Spinal cord (tissue), 10 donors: ENCODE data around the gene KRTAP5-11. TPM values are rescaled to one million over a fixed set of nuclear protein-coding genes. Genes with fewer than 3 reads are reported as not detected.
A peak's percentile ranks its signal among the peaks of the same experiment; 100 is the strongest.
"Not testable (repeated sequence)": the region's sequence is repeated elsewhere in the genome, so short reads cannot be mapped to it uniquely, and the experiment has no call there.

Experiments used
- DNase-seq, 6 donors: peaks; one replicate each; pipeline versions ENCODE4 v3.0.0 to v3.0.0-alpha.2; 2013 to 2015; ENCODE audit warnings: low spot score in 6 of 6, low read depth in 4 of 6
- H3K27ac ChIP-seq: one replicate; pipeline ENCODE4 v1.5.1; 2013; ENCODE audit warnings: low read depth, low read length, control low read depth
- H3K27me3 ChIP-seq: one replicate; pipeline ENCODE4 v1.6.1; 2013; ENCODE audit warnings: low read length; ENCODE audit not compliant: control insufficient read depth, insufficient read depth
- H3K36me3 ChIP-seq: one replicate; pipeline ENCODE4 v1.6.1; 2013; ENCODE audit warnings: low read length; ENCODE audit not compliant: control insufficient read depth, insufficient read depth
- H3K4me1 ChIP-seq: one replicate; pipeline ENCODE4 v1.6.1; 2013; ENCODE audit warnings: low read length; ENCODE audit not compliant: control insufficient read depth, insufficient read depth
- H3K4me3 ChIP-seq: one replicate; pipeline ENCODE4 v1.5.1; 2013; ENCODE audit warnings: low read depth, low read length, control low read depth
- H3K9me3 ChIP-seq: one replicate; pipeline ENCODE4 v1.6.1; 2013; ENCODE audit warnings: low read length; ENCODE audit not compliant: control insufficient read depth, insufficient read depth
- WGBS: methylation state at CpG from one replicate; pipeline ENCODE4 v1.1.5; 2013; ENCODE audit warnings: missing lambda C conversion rate; ENCODE audit not compliant: insufficient coverage; 5-methylcytosine and 5-hydroxymethylcytosine counted together
- polyA plus RNA-seq, 2 donors: library from polyadenylated mRNA; unstranded; fragments of 120-200 nt; gene quantifications; one replicate each; pipeline ENCODE4 v1.2.1, GENCODE V29; 2013; ENCODE audit not compliant: insufficient read length in 2 of 2
- total RNA-seq, 2 donors: library from RNA; depleted of rRNA in 1 of 2; stranded (reverse); fragments of 120-200 nt in 1 of 2; fragments of >200 nt in 1 of 2; gene quantifications; one replicate each; pipeline versions ENCODE4 v1.2.3 to v1.2.4, GENCODE V29; 2013 to 2014
- donor health status: healthy.

KRTAP5-11 gene
- total and polyA plus RNA-seq, 4 donors = 0.43 to 1.0 TPM; not detected in 2

- WGBS = 100% methylated on average over 2 of the region's 5 CpGs
- not testable (repeated sequence) for H3K9me3 ChIP-seq
Measured at GRCh38 chr11:71585673-71586072, 3.0 kb upstream of the KRTAP5-11 start.

GRCh38 chr11:71582969-71583368, 294 bp upstream of the KRTAP5-11 start:
- H3K27me3 ChIP-seq, H3K4me1 ChIP-seq, H3K9me3 ChIP-seq, H3K36me3 ChIP-seq, DNase-seq, H3K27ac ChIP-seq, H3K4me3 ChIP-seq: not testable (repeated sequence)
- 100% methylated on average over 1 of the region's 2 CpGs for WGBS

More at GRCh38 chr11:71585673-71586072, 3.0 kb upstream of the KRTAP5-11 start:
- H3K4me1 ChIP-seq, H3K27me3 ChIP-seq, H3K36me3 ChIP-seq, H3K4me3 ChIP-seq, H3K27ac ChIP-seq, DNase-seq: not testable (repeated sequence)

- Histone ChIP-seq H3K4me1 (no peaks in the 10 kb centered on the region), H3K9me3 (no peaks in the 10 kb centered on the region), H3K4me3 (no peak overlapping the region), H3K27me3 (no peaks in the 10 kb centered on the region), H3K36me3 (no peaks in the 10 kb centered on the region), H3K27ac (no peak overlapping the region)
- 88% methylated on average over 4 of the region's 4 CpGs for WGBS
- DNase-seq = no peak
Measured at GRCh38 chr11:71581826-71582225, 849 bp downstream of the KRTAP5-11 start.

DNA sequence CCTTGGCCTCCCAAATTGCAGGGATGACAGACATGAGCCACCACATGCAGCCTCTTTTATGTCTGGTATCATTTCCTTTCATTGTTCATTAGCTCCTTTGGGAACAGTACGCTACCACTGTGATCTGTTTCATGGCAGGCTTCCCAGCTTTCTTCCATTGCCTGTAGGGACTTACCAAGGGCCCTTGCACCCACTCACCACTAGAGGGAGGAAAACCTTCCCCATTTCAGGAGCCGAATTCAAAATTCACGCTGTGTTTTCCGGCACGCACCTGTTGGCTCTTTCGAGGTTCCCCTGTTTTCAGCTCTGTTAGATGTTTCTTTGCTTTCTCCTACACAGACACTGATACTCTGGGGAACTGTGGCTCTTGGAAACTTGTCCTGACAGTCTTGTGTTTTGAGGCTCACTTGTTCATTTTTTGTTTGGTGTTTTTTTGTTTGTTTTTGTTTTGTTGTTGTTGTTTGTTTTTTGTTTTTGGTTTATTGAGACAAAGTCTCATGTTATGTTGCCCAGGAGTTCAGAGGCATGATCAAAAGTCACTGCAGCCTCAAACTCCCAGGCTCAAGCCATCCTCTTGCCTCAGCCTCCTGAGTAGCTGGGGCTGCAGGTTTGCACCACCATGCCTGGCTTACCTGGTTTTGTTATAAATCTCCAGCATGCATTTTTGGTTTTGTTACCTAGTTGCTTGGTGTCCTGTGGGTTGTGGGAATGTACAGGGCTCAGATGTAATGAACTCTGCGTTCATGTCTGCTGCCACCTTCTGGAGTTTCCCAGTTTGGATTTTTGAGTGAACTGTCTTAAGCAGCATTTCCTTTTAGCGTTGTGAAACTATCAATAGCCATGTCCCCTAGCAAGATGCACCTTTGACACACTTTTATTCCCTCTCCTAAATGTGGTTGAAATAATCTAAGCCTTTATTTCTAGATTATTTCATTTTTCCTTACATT, 2.3 kb downstream of the KRTAP5-11 start:
- DNase-seq = peak in 5 of 6 donors; percentile 19 to 83 (median 25)
- Histone ChIP-seq H3K9me3 (no peaks in the 10 kb centered on the region), H3K27ac (no peak overlapping the region), H3K36me3 (no peaks in the 10 kb centered on the region), H3K4me1 (no peaks in the 10 kb centered on the region), H3K27me3 (no peaks in the 10 kb centered on the region), H3K4me3 (no peak overlapping the region)
- WGBS = 23% methylated on average over 4 of the region's 8 CpGs

- WGBS = 71% methylated on average over 4 of the region's 7 CpGs
- not testable (repeated sequence) for H3K4me3 ChIP-seq, H3K27me3 ChIP-seq, H3K9me3 ChIP-seq, H3K27ac ChIP-seq, H3K4me1 ChIP-seq, H3K36me3 ChIP-seq, DNase-seq
Measured at GRCh38 chr11:71579513-71579912, 3.2 kb downstream of the KRTAP5-11 start.

- no peaks in the 10 kb centered on the region for H3K4me1 ChIP-seq
- no peaks in the 10 kb centered on the region for H3K27me3 ChIP-seq
- H3K36me3 ChIP-seq = no peaks in the 10 kb centered on the region
- no peak overlapping the region for H3K4me3 ChIP-seq
- H3K27ac ChIP-seq = no peak overlapping the region
- H3K9me3 ChIP-seq = no peaks in the 10 kb centered on the region
- 95% methylated on average over 7 of the region's 7 CpGs for WGBS
- DNase-seq = no peak
Measured at GRCh38 chr11:71577469-71578004, 5.1 kb downstream of the KRTAP5-11 start.

GRCh38 chr11:71576688-71577465, 5.8 kb downstream of the KRTAP5-11 start:
- H3K4me1 ChIP-seq, H3K27ac ChIP-seq, H3K4me3 ChIP-seq, H3K9me3 ChIP-seq, H3K27me3 ChIP-seq, H3K36me3 ChIP-seq, DNase-seq: not testable (repeated sequence)
- WGBS = 93% methylated on average over 24 of the region's 41 CpGs

GRCh38 chr11:71575723-71576424, 6.8 kb downstream of the KRTAP5-11 start:
- no CpG with 5 or more reads among the region's 4 CpGs for WGBS
- H3K9me3 ChIP-seq = no peaks in the 10 kb centered on the region

DNA sequence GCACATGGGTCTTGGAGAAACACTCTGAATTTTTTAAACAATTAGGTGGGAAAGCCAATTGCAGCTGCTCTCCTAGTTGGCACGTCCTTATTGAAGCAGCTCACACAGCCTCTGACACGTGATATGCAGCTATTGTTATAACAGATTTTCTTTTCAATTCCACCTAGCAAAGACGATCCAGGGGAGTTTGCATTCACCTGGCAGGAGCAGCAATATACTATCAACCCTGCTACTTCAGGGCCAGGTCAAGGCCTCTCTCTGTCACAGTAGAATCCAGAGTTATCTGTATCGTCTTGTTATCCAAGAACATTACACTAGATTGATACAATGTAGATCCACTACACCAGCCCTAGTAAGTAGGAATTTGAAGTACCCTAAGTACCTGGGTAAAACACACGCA, 8.3 kb downstream of the KRTAP5-11 start:
- Histone ChIP-seq H3K36me3 (no peaks in the 10 kb centered on the region), H3K4me3 (no peak overlapping the region), H3K27ac (no peak overlapping the region), H3K27me3 (no peaks in the 10 kb centered on the region), H3K9me3 (no peaks in the 10 kb centered on the region), H3K4me1 (no peaks in the 10 kb centered on the region)
- DNase-seq = no peak
- WGBS = 58% methylated on average over 3 of the region's 5 CpGs

More at GRCh38 chr11:71575723-71576424, 6.8 kb downstream of the KRTAP5-11 start:
- H3K4me1 ChIP-seq = no peaks in the 10 kb centered on the region
- H3K36me3 ChIP-seq = no peaks in the 10 kb centered on the region
- no peak overlapping the region for H3K4me3 ChIP-seq
- no peak overlapping the region for H3K27ac ChIP-seq
- peak in 1 of 6 donors; percentile 20 for DNase-seq
- H3K27me3 ChIP-seq = no peaks in the 10 kb centered on the region
